Suprapubic skin (tissue), 4 donors: ENCODE measurements around the gene SCAPER.

Experiments used
- CTCF ChIP-seq, 2 donors: fragments of 200-600 bp in 1 of 2; fragments of 450-650 bp in 1 of 2; sonication (generic) in 1 of 2; IDR thresholded peaks; one replicate each; pipeline ENCODE4 v1.5.1; 2016 to 2019; ENCODE audit warnings: antibody characterized with exemption in 2 of 2, mild to moderate bottlenecking in 1 of 2, moderate library complexity in 1 of 2
- EP300 ChIP-seq: sonication (generic); formaldehyde crosslinking; IDR thresholded peaks from one replicate; pipeline ENCODE4 v1.6.1; 2017; ENCODE audit warnings: antibody characterized with exemption
- POLR2A ChIP-seq, 2 donors: fragments of 450-650 bp; IDR thresholded peaks; one replicate each; pipeline ENCODE4 v1.6.1; 2017; ENCODE audit warnings: antibody characterized with exemption in 2 of 2, mild to moderate bottlenecking in 2 of 2, moderate library complexity in 2 of 2
- POLR2AphosphoS5 ChIP-seq, 3 donors: sonication (generic); formaldehyde crosslinking; IDR thresholded peaks; one replicate each; pipeline ENCODE4 v1.6.1; 2017; ENCODE audit warnings: antibody characterized with exemption in 3 of 3

DNA sequence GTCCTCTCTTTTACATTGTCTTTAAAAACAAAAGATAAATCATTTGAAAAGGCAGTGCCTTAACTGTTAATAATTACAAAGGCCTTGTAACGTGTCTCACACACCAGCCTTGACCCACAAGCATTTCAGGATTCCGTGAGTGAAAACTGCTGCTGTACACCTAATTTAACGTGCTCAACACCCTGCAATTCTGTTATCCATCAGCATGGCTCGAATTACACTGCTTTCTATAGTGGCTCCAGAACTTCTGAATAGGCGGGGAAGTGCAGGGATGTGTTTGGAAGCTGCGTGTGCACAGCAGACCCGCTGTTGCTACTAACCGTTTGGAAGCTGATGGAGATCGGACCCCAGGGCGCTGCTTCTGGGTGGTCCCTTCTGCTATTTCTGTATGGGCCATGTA, 584.0 kb downstream of the SCAPER start:
- no peak for TF ChIP-seq POLR2AphosphoS5 (IDR thresholded peaks at IDR 0.05)
- no peak for TF ChIP-seq POLR2A (IDR thresholded peaks at IDR 0.05)
- TF ChIP-seq CTCF (IDR thresholded peaks at IDR 0.05) = no peak
- no peak for TF ChIP-seq EP300
